NCI-H2029 treated with DMSO at 0.1 percent for 48 hours (cell line): ENCODE data around the gene USP6NL.

Experiments used
- DNase-seq: peaks from one replicate; lab custom pipeline; 2025; lab: John Stamatoyannopoulos, UW

The USP6NL gene

DNA sequence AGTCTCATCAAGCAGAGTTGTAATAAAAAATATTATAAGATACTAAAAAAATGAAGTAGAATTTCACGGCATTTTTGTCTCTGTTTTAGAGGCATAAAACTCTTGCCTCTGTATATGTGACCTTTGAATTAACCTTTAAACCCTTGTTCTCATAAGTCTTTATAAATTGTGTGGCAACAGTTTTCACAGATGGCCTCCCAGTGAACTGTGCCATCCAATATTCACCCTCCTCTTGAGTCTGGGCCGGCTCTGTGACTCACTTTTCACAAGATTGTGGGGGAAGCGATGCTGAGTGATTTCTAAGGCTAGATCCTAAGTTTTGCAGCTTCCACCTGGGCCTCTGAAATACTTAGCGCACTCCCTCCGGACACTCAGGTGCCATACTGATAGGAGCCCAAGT is 4.6 kb upstream of the USP6NL start:
- no peak for DNase-seq

DNA sequence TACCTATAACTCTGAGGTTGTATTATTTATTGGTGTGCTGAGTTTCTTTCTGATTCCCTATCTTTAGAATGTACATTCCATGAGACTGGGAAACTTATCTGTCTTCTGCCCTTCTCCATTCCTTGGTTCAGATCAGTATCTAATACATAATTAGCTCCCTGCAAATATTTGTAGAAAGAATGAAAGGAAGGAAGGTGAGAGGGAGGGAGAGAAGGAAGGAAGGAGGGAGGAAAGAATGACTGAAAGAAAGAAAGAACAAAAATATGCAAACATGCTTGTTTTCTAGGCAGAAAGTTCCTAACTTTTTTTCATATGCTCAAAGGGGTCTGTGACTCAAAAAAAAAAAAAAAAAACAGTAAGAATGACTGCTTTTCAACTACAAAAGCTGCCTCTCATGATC is 3.9 kb upstream of the USP6NL start:
- no peak for DNase-seq

DNA sequence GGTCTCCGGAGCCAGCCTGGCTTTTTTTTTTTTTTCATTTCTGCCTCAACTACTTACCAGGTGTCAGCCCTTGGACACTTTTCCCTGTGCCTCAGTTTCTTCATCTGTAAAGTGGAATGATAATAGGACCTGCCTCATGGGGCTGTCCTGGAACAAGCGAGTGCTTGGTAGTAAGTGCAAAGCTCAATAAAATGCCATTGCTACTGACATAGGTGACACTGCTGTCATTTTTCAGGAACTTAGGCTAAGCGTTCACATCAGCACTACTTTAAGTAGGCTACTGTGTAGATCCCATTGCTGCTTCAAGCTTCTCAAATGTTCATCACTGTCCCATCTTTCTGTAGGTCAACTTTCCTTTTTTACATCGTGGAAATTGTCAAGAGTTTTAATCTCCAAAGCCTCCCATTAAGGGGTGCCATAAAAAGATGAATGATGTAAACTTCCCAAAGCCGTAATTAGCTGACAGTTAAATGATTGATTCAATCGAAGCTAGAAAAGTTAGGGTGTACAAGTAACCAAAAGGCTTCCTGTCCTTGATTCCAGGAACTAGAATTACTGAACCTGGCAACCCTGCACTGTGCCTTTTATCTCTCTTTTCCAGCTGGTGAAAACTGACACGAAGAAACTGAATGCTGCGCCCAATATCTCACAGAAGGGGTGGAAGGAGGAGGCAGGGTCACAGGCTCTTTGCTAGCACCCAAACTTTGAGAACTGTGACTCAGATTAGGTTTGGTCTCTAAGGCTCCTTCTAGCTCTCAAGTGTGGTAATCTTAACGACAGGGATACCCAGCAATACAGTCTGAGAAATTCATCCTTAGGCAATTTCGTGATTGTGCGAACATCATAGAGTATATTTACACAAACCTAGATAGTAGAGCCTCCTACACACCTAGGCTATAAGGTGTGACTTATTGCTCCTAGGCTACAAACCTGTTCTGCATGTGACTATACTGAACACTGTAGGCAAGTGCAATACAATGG is 861 bp upstream of the USP6NL start:
- no peak for DNase-seq

DNA sequence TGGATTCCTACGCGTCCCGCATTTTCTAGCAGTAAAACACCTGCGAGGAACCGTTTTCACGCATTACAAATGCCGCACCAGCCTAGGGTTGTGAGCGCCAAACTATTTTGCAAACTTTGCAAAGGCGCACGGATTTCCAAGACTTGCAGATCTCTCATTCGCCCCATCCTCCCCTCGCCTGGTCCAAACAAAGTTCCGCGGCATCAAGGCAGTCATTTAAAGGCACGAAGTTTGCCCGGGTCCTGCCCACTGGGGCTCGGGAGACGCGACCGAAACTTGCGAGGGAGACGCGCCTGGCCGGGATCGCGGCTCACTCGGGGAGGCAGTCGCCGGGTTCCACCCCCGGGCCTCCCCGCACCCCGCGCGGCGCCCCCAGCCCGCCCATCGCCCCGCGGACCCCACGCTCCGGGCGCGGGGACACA is 613 bp downstream of the USP6NL start:
- no peak for DNase-seq

DNA sequence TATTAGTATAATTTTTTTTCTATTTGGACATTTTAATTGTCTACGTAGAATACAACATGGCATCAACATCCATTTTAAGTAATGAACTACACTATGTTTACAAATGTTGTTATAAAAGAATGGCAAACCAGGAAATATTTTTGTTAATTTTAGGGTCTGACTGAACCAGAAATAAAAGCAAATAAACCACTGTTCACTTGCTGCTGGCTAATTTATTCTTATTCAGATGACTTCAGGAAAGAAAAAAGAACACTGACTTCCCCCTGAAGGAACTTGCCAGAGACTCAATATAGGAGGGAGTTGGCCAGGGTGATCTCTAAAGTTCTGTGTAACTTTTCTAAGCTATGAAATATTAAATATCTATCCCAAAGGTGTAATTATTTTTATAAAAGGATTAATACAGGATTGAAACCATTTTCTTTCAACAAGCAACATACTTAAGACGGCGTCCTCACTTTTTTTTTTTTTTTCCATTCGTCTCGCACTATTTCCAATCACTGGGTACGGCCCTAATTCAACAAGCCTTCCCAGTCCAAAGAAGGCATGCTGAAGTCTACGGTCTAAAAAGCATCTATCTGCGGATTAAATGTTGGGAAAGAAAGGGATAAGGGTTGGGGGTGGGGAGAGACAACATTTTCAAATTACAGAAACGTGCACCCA is 1.2 kb downstream of the USP6NL start:
- DNase-seq, result no peak

DNA sequence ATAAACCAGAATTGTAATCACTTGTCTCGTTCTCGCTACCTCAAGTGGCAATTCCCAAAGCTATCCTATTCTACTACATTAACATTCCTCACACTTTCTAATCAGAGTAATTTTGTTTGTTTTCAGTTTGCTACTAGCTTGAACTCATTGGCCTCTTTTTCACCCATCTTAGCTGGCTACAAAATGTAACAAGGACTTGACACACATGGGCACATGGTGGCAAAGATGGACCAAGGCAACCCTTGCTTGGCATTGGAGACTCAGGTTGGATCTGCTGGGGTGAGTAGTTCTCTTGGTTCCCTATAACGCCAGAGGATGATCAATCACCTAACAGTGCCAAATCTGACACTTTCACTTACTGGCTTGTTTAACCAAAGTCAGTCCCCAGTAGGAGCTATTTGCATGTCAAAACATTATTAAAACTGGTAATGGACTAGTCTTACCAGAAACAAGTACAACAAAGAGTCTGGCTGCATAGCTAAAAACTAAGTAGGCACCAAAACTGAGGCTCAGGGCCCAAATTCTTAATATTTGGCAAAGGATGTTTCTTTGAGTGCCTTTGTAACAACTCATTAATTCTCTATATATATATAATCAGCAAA is 1.9 kb downstream of the USP6NL start:
- no peak for DNase-seq

DNA sequence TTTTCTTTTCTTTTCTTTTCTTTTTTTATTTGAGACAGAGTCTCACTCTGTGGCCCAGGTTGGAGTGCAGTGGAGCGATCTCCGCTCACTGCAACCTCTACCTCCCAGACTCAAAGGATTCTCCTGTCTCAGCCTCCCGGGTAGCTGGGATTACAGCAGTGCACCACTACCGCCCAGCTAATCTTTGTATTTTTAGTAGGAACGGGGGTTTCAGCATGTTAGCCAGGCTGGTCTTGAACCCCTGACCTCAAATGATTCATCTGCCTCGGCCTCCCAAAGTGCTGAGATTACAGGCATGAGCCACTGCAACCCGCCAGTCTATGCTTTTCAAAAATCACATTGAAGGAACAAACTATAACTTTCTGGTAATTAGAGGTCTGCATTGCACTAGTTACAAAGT is 2.4 kb downstream of the USP6NL start:
- no peak for DNase-seq

DNA sequence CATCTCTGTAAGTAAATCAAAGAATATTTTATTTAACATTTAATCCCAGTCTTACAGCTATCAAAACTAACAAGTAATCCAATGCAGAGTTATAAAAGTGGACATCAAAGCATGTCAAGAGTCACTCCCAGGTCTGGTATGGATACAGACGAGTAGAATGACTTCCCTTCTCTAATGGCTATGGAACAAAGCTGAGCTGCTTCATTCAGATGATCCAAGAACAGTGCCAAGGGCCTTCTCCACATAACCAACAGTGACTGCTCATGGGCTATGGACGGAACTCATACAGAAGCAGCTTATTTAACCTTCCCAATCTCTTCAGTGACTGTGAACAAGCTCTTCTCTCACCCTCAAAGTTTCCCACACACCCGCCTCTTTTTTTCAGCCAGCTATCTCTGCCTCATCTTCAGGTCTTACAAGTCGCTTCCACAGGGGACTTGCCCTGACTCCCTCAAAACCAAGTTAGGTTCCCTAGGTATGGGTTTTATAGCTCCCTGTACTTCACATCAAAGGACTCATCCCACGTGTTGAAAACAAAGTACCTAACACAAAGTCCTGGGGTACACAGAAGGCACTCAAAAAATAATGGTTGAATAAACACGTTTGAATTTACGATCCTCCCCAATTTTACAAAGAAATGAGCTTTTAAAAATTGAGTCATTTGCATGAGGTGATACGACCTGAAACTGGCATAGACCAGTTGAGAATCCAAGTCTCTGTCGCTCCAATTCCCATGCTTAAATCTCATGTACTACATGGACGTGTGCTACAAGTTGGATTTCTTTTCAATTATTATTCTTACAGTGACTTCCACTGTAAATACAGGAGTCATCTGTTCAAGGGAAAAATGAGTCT is 3.1 kb downstream of the USP6NL start:
- DNase-seq, result no peak

DNA sequence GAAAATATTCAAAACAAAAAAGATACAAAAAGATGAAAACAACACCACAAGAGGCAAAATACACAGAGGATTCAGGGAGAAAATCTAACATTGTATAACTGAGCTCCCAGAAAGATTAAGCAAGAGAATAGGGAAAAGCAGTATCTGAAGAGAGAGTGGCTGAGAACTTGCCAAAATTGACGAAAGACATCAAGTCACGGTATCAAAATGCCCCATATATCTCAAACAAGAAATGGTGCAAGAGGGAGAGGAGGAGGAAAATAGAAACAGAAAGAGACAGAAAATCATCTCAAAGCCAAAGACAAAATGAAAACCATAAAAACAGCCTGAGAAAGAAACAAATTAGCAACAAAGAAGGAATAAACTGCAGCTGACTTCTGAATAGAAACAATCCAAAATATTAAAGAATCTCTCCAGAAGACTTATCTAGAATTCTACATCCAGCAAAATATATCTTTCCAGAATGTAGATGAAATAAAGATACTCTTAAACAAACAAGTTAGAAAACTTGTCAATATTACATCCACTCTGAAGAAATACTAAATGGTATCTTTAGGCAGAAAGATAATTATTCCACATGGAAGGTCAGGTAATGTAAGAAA is 5.5 kb downstream of the USP6NL start:
- DNase-seq, result no peak

DNA sequence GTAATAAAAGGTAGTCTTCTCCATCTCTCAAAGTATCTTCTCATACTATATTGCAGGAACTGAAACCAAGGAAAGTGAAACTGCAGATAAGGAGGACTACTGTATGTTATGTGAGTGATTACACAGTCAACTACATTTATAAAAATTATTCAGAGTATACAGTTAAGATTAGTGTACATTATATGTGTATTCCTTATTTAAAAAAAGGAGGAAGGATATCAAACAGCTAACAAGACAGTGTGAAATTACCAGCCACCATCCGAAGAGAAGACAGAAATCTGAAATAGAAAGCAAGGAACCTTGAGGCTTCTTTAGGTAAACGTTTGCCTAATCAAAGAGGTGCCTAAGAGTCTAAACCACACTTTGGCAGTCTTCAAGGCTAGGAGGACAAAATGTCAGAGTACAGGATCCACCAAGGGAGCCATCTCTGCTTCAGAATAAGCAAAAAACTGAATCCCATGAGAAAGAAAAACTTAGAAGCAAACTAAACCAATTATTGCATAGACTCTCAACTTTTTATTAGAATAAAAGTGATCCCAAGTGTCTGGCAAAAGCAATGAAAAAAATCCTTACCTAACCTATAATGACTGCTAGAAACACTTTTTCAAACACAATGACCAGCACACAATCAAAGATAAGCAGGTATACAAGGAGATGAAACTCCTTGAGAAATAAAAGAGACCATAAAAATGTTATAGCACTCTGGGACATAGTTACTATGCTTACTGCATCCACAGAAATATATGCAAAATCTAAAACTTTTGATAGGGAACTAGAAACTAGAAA is 6.4 kb downstream of the USP6NL start:
- no peak for DNase-seq

DNA sequence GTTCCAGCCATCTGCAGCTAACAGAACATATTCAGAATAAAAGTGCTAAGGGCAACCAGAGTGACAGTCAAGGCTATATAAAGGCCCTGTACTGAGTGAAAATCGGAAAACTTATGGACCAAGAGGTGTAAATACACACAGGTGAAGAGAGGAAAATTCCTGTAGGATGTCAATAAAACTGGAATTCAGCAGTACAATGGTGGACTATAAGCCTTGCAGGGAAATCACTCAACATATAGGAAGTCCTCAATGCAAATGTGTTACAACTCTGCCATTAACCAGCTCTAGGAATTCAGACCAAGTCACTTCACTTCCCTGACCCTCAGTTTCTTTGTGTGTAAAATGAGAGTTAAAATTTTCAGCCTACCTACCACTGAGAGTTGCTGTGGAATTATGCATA is 7.7 kb downstream of the USP6NL start:
- DNase-seq, result no peak

DNA sequence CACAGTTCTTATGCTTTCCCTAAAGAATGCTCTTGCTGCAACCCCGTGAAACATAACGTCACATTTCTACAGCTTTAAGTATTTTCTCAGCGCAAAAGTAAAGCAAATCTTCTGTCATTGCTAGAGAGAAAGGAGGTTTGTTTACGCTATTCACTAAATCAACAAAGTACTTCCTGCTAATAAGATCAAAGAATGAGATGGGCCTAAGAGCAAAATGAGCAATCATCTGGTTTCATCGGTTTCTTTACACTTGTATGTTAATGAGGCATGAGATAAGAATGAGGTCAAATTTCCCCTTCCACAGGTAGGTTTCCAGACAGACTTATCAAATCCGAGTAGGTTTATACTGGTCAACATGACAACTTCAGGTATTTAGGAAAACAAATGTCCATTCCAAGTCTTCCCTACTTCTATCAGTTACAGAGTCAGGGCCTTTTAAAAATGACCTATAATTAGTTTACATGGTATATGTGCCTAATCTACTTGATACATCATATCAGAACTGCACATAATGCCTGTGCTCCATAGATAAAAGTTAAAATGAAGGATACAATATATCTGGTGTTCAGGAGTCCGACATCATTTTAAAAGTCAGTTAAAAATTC is 8.4 kb downstream of the USP6NL start:
- DNase-seq, result peak; percentile 17

DNA sequence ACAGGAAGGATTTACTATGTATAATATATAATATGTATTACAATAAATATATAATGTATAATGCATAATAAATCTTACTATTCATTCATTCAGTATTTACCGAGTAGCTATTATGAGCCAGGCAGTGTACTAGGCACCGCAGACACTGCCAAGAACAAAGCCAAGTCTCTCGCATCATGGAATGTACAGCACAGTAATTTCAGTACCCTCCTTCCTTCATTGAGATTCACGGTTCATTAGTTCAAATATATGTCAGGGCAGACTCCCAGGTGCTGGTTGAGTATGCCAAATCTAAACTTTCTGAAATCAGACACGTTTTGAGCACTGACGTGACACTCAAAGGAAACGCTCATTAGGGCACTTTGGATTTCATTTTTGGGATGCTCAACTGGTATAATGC is 9.1 kb downstream of the USP6NL start:
- no peak for DNase-seq

DNA sequence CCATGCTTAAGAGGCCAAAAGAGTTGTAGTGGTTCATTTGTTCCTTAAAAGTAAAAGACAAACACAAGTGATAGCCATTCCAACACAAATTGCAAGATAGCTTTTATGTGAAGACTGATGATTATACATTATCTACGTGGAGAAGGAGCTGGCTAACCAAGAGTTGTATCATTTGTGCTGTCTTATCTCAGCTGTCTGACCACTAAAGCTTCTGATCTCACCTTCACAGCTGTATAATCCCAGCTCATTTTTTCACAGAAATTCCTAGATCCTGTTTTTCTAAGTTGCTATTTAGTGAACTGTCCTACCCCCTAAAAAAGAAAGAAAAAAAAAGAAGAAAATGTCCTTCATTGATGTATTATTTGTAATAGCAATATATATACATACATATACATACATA is 9.8 kb downstream of the USP6NL start:
- DNase-seq, result no peak

DNA sequence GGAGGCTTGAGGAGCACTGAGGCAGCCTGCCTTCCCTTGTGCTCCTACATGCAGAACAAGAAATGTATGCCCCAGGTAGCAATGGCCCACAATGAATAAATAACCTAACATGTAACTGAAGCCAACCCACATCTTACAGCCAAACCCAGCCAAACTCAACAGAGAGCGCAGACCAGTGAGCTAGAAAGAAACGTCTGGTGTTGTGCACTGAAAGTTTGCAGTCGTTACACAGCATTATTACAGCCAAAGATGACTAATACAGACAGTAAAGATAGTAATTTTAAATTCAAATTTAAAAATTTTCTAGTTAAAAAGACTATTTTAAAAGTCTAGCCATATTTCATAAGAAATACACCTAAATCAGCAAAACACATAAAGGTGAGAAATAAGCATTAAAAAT is 11.2 kb downstream of the USP6NL start:
- DNase-seq, result no peak

DNA sequence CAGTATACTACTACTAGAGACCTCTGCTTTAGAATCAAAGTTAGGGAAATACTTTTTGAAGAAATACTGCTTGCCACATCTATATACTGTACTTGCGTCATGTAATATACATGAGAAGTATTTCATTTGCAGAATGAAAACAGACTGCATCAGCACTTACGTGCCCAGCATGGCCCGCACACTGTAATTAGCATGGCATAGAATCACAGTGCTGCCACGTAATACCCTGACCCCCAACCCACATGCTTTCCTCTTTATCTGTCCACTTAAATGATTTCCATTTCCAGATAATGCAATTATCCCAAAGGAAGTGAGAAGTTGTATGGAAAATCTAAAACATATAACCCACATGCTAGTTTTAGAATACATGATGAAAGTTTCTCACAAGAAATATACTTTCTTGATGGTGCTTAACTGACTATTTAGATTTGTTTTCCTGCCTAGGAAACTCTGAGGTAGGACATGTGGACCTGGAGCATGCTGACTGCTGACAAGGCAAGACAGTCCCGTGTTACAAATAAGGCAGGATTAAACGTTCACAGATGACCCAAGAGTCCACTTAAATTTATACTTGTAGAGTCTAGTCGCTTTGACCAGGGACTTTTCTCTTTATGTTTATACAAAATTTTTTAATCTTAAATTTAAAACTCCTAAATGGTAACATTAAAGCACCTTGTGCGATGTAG is 12.6 kb downstream of the USP6NL start:
- no peak for DNase-seq

DNA sequence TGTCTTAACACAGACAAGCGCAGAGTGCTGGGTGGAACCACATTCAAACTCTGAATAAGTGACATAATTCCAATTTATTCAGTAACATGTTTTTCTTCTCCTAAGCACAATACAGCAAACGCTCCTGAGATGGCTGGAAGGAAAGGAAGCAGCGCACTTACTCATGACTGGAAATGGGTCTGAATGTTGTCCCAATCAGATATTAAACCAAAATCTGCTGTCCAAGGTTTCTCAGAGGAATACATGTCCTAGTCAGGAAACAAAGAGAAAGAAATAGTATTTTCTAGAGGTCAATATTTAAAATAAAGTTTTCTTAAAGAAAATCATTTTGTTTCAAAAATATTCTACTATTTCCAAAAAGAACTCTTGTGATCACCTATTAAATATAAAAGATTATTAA is 14.0 kb downstream of the USP6NL start:
- DNase-seq, result no peak

DNA sequence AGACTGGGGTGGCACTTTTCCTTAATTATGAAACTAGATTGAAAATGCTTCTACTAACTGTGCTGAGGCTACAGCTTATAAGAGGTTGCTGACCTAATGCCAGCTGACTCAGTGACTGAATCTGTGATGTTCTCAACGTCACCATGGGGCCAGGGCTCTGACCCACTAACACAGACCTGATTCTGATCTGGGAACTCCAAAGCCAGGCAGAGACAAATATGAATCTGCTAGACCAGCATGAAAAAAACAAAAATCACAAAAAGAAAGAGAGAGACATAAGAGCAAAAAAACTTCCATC is 16.1 kb downstream of the USP6NL start:
- no peak for DNase-seq

DNA sequence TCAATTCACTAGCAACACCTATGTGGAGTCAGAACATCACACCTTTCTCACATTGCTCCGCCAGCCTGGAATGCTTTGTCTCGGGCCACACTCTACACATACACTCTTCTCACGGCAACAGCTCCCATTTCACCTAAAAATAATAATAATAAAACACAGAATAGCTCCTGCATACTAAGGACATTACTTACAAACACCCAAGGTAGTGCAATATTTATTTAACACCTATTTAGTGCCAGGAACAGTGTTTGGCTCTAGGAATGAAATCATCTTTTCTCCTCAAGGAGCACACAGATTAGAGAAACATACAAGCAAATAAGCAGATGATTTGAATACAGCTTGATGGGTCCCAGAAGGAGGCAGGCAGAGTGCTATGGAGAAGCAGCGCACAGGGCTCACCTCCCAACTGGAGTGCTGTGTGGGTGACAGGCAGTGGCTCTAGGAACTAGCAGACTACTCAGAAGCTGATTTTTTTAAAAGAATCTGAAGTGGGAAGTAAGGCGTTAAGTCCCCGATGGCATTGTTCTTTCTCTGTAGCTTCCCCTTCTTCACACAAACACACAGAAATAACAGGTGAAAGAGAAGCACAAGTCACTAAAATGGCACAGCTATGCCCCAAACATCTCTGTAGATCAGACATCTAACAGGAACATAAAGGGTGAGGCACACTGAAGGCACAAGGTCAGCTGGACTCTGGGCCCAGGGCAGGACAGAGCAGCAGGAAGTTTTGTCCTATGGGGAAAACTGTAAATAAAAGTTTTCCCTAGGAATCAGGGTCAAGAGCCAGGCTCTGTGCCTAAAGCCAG is 16.7 kb downstream of the USP6NL start:
- DNase-seq, result no peak
